Keratinocyte (primary cell): Measurements from ENCODE around the gene SNAPC1. TPM values are rescaled to one million over a fixed set of nuclear protein-coding genes. Genes with fewer than 3 reads are reported as not detected.

Experiments
- DNase-seq: peaks from one replicate; pipeline ENCODE4 v3.0.0-alpha.2; 2011; ENCODE audit warnings: low read depth, missing footprints, low spot score
- FAIRE-seq: peaks from 2 replicates; lab custom pipeline; 2011; peaks lifted over from hg19 to GRCh38; lab: Jason Lieb, UNC
- H2AFZ ChIP-seq: 2 replicates; pipeline ENCODE4 v1.6.0; 2012; ENCODE audit warnings: low read length, control low read depth, inconsistent platforms; ENCODE audit not compliant: control insufficient read depth
- H3K27ac ChIP-seq: 2 replicates; pipeline ENCODE4 v1.5.1; 2011; ENCODE audit warnings: low read length; ENCODE audit not compliant: control insufficient read depth, insufficient read depth
- H3K27me3 ChIP-seq: 3 replicates; pipeline ENCODE4 v1.6.0; 2011; ENCODE audit warnings: low read length; ENCODE audit not compliant: control insufficient read depth, insufficient read depth; ENCODE audit errors: extremely low read depth
- H3K36me3 ChIP-seq, 2 experiments: 2 replicates in 1 of 2; 3 replicates in 1 of 2; pipeline ENCODE4 v1.5.1; 2011; ENCODE audit warnings: low read length in 2 of 2, mild to moderate bottlenecking in 1 of 2; ENCODE audit not compliant: control insufficient read depth in 2 of 2, insufficient read depth in 2 of 2; ENCODE audit errors: extremely low read depth in 1 of 2
- H3K4me1 ChIP-seq: 3 replicates; pipeline ENCODE4 v1.5.1; 2011; ENCODE audit warnings: low read length; ENCODE audit not compliant: control insufficient read depth, insufficient read depth; ENCODE audit errors: extremely low read depth
- H3K4me2 ChIP-seq: 3 replicates; pipeline ENCODE4 v1.6.0; 2011; ENCODE audit warnings: low read depth, low read length; ENCODE audit not compliant: control insufficient read depth, insufficient read depth; ENCODE audit errors: extremely low read depth
- H3K4me3 ChIP-seq, 3 experiments: fragments of 200-600 bp in 1 of 3; sonication (generic) in 1 of 3; 2 replicates in 2 of 3; 3 replicates in 1 of 3; pipeline ENCODE4 v1.5.1; 2011 to 2016; ENCODE audit warnings: low read length in 3 of 3, mild to moderate bottlenecking in 3 of 3, control low read depth in 2 of 3, inconsistent platforms in 1 of 3, low read depth in 1 of 3, mixed read lengths in 1 of 3, mixed run types in 1 of 3, moderate library complexity in 1 of 3; ENCODE audit not compliant: control insufficient read depth in 2 of 3, insufficient read depth in 2 of 3; ENCODE audit errors: extremely low read depth in 1 of 3
- H3K79me2 ChIP-seq: 2 replicates; pipeline ENCODE4 v1.6.0; 2012; ENCODE audit warnings: low read length; ENCODE audit not compliant: control insufficient read depth, insufficient read depth
- H3K9ac ChIP-seq: 3 replicates; pipeline ENCODE4 v1.6.0; 2011; ENCODE audit warnings: low read length; ENCODE audit not compliant: control insufficient read depth, insufficient read depth; ENCODE audit errors: extremely low read depth
- H3K9me1 ChIP-seq: 3 replicates; pipeline ENCODE4 v1.6.0; 2011; ENCODE audit warnings: low read length; ENCODE audit not compliant: control insufficient read depth, insufficient read depth; ENCODE audit errors: extremely low read depth
- H3K9me3 ChIP-seq: 2 replicates; pipeline ENCODE4 v1.5.1; 2012; ENCODE audit warnings: low read depth, low read length; ENCODE audit not compliant: control insufficient read depth
- H4K20me1 ChIP-seq: 3 replicates; pipeline ENCODE4 v1.6.0; 2011; ENCODE audit warnings: low read length; ENCODE audit not compliant: control insufficient read depth, insufficient read depth; ENCODE audit errors: extremely low read depth
- EZH2 ChIP-seq: IDR thresholded peaks from one replicate; pipeline ENCODE4 v1.6.1; 2012; ENCODE audit warnings: inconsistent platforms, mild to moderate bottlenecking, low read length, moderate library complexity
- dilution Hi-C: fragments of 300-500 bp; cut with MboI; formaldehyde crosslinking; loops from one replicate; pipeline ENCODE4 v1.7.0; 2020; ENCODE audit warnings: low sequenced_read_pairs; ENCODE audit not compliant: extremely low pct_ligation_motif_present
- polyA plus RNA-seq, 5 experiments: library from polyadenylated mRNA; depleted of rRNA in 3 of 5; stranded (reverse) in 3 of 5; stranded (forward) in 1 of 5; unstranded in 1 of 5; fragments of >200 nt; gene quantifications; 1 replicate in 1 of 5; 2 replicates in 3 of 5; 3 replicates in 1 of 5; pipeline versions ENCODE4 v1.2.1 to v1.2.3, GENCODE V29; 2011 to 2012; ENCODE audit warnings: missing spikeins in 2 of 5, low read depth in 1 of 5, low replicate concordance in 1 of 5
- TF ChIP-seq, protein P1 (sequence below), 3 experiments: IDR thresholded peaks in 1 of 3; conservative IDR thresholded peaks in 1 of 3; optimal IDR thresholded peaks in 1 of 3; 2 replicates in 2 of 3; 3 replicates in 1 of 3; pipeline versions ENCODE3 to v1.5.1; 2011; ENCODE audit warnings: low read length in 3 of 3, mild to moderate bottlenecking in 3 of 3, moderate library complexity in 2 of 3, control low read depth in 1 of 3, inconsistent platforms in 1 of 3; ENCODE audit not compliant: insufficient read depth in 2 of 3; ENCODE audit errors: extremely low read depth in 1 of 3

SNAPC1 gene
- polyA plus RNA-seq, 1 donor (not counting 4 experiments of a cell fraction or from before 2014, with no cell fraction given): 17.7 TPM

- H3K4me2 ChIP-seq: no peak overlapping the region
- peaks cover 13% of the 10 kb centered on the region for H3K4me1 ChIP-seq
- TF ChIP-seq, protein P1, sequence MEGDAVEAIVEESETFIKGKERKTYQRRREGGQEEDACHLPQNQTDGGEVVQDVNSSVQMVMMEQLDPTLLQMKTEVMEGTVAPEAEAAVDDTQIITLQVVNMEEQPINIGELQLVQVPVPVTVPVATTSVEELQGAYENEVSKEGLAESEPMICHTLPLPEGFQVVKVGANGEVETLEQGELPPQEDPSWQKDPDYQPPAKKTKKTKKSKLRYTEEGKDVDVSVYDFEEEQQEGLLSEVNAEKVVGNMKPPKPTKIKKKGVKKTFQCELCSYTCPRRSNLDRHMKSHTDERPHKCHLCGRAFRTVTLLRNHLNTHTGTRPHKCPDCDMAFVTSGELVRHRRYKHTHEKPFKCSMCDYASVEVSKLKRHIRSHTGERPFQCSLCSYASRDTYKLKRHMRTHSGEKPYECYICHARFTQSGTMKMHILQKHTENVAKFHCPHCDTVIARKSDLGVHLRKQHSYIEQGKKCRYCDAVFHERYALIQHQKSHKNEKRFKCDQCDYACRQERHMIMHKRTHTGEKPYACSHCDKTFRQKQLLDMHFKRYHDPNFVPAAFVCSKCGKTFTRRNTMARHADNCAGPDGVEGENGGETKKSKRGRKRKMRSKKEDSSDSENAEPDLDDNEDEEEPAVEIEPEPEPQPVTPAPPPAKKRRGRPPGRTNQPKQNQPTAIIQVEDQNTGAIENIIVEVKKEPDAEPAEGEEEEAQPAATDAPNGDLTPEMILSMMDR (optimal IDR thresholded peaks at IDR 0.05 in 1 of 3, IDR thresholded peaks at IDR 0.05 in 1 of 3, conservative IDR thresholded peaks at IDR 0.05 in 1 of 3; ENCODE audit: extremely low read depth in 1 of 3, insufficient read depth in 2 of 3, low read length in 3 of 3): no peak
- no peak for TF ChIP-seq EZH2
- peaks cover 26% of the 10 kb centered on the region for H3K79me2 ChIP-seq
- no peak overlapping the region for H3K9ac ChIP-seq
- H3K36me3 ChIP-seq: peaks cover 5 to 28% of the 10 kb centered on the region in 2 experiments
- H4K20me1 ChIP-seq: no peaks in the 10 kb centered on the region
- dilution Hi-C loops: no loop called here
- H3K27me3 ChIP-seq: no peaks in the 10 kb centered on the region
- no peak overlapping the region for H3K27ac ChIP-seq
- no peaks in the 10 kb centered on the region for H3K9me1 ChIP-seq
- FAIRE-seq (no peak), DNase-seq (no peak)
- no peaks in the 10 kb centered on the region for H3K9me3 ChIP-seq
- no peak overlapping the region for H3K4me3 ChIP-seq
- H2AFZ ChIP-seq: no peak overlapping the region
Measured at GRCh38 chr14:61769893-61770292, 7.7 kb downstream of the SNAPC1 start.

GRCh38 chr14:61774861-61775260 is 12.6 kb downstream of the SNAPC1 start:
- peaks cover 10 to 28% of the 10 kb centered on the region in 2 experiments for H3K36me3 ChIP-seq
- H3K4me3 ChIP-seq: no peak overlapping the region
- H3K27me3 ChIP-seq: no peaks in the 10 kb centered on the region
- H3K4me1 ChIP-seq: no peaks in the 10 kb centered on the region
- no peaks in the 10 kb centered on the region for H3K9me1 ChIP-seq
- no peaks in the 10 kb centered on the region for H4K20me1 ChIP-seq
- no peak overlapping the region for H3K4me2 ChIP-seq
- no peak overlapping the region for H3K27ac ChIP-seq
- H3K9me3 ChIP-seq: no peaks in the 10 kb centered on the region
- TF ChIP-seq, protein P1 (optimal IDR thresholded peaks at IDR 0.05 in 1 of 3, IDR thresholded peaks at IDR 0.05 in 1 of 3, conservative IDR thresholded peaks at IDR 0.05 in 1 of 3; ENCODE audit: extremely low read depth in 1 of 3, insufficient read depth in 2 of 3, low read length in 3 of 3): no peak
- no peak for TF ChIP-seq EZH2
- FAIRE-seq (no peak), DNase-seq (no peak)
- H3K9ac ChIP-seq: no peak overlapping the region
- H2AFZ ChIP-seq: no peak overlapping the region
- peaks cover 4% of the 10 kb centered on the region for H3K79me2 ChIP-seq
- dilution Hi-C loops: no loop called here
